Liver (tissue), 9 donors: ENCODE results near the gene HEPN1. TPM values are rescaled to one million over a fixed set of nuclear protein-coding genes. Genes with fewer than 3 reads are reported as not detected.

ENCODE experiments used
- DNase-seq: peaks from one replicate; pipeline ENCODE4 v3.0.0-alpha.2; 2017; ENCODE audit warnings: low spot score
- H3K27ac ChIP-seq, 2 donors: one replicate each; pipeline ENCODE4 v1.7.0; 2013; ENCODE audit warnings: inconsistent platforms in 2 of 2, low read length in 2 of 2, control low read depth in 1 of 2, low read depth in 1 of 2, mild to moderate bottlenecking in 1 of 2
- H3K27me3 ChIP-seq, 4 donors: one replicate each; pipeline versions ENCODE4 v1.6.1 to v1.7.0; 2013; ENCODE audit warnings: low read length in 3 of 4, inconsistent platforms in 1 of 4, mild to moderate bottlenecking in 1 of 4, moderate library complexity in 1 of 4; ENCODE audit not compliant: control insufficient read depth in 4 of 4, insufficient read depth in 4 of 4
- H3K36me3 ChIP-seq, 4 donors: one replicate each; pipeline versions ENCODE4 v1.6.1 to v1.7.0; 2013; ENCODE audit warnings: low read length in 3 of 4, mild to moderate bottlenecking in 3 of 4, low read depth in 1 of 4, moderate library complexity in 1 of 4; ENCODE audit not compliant: control insufficient read depth in 4 of 4, insufficient read depth in 3 of 4
- H3K4me1 ChIP-seq, 4 donors: one replicate each; pipeline versions ENCODE4 v1.6.1 to v1.7.0; 2013; ENCODE audit warnings: low read length in 3 of 4, mild to moderate bottlenecking in 3 of 4, moderate library complexity in 1 of 4; ENCODE audit not compliant: control insufficient read depth in 4 of 4, insufficient read depth in 4 of 4
- H3K4me3 ChIP-seq, 3 donors: one replicate each; pipeline versions ENCODE4 v1.6.1 to v1.7.0; 2013; ENCODE audit warnings: low read length in 3 of 3, control low read depth in 1 of 3, low read depth in 1 of 3, mild to moderate bottlenecking in 1 of 3
- H3K9ac ChIP-seq, 2 donors: one replicate each; pipeline ENCODE4 v1.7.0; 2013; ENCODE audit warnings: low read length in 2 of 2, mild to moderate bottlenecking in 2 of 2, moderate library complexity in 2 of 2, control low read depth in 1 of 2, low read depth in 1 of 2
- H3K9me3 ChIP-seq, 4 donors: one replicate each; pipeline versions ENCODE4 v1.6.1 to v1.7.0; 2013; ENCODE audit warnings: low read length in 3 of 4; ENCODE audit not compliant: control insufficient read depth in 4 of 4
- ATF3 ChIP-seq: IDR thresholded peaks from 2 replicates; pipeline ENCODE4 v1.6.1; 2016; ENCODE audit warnings: antibody characterized with exemption
- CTCF ChIP-seq: fragments of 150-350 bp; IDR thresholded peaks from 2 replicates; pipeline ENCODE4 v1.5.1; 2017; ENCODE audit warnings: improper control_type of control experiment, low read depth, low read length; ENCODE audit not compliant: missing input control
- EGR1 ChIP-seq, 2 donors: IDR thresholded peaks; 2 replicates each; pipeline ENCODE4 v1.6.1; 2016 to 2018; ENCODE audit warnings: antibody characterized with exemption in 2 of 2, low read depth in 2 of 2
- FOXA1 ChIP-seq: IDR thresholded peaks from 2 replicates; pipeline ENCODE4 v1.6.1; 2016; ENCODE audit warnings: antibody characterized with exemption
- FOXA2 ChIP-seq: IDR thresholded peaks from 2 replicates; pipeline ENCODE4 v1.6.1; 2016; ENCODE audit warnings: antibody characterized with exemption
- GABPA ChIP-seq, 2 donors: IDR thresholded peaks in 1 of 2; conservative IDR thresholded peaks in 1 of 2; 2 replicates each; pipeline ENCODE4 v1.6.1; 2016; ENCODE audit warnings: antibody characterized with exemption in 2 of 2, mild to moderate bottlenecking in 1 of 2, moderate library complexity in 1 of 2
- HNF4G ChIP-seq: IDR thresholded peaks from 2 replicates; pipeline ENCODE4 v1.6.1; 2016; ENCODE audit warnings: antibody characterized with exemption
- JUND ChIP-seq, 2 donors: IDR thresholded peaks; 2 replicates each; pipeline ENCODE4 v1.6.1; 2016; ENCODE audit warnings: antibody characterized with exemption in 2 of 2
- MAX ChIP-seq: IDR thresholded peaks from 2 replicates; pipeline ENCODE4 v1.6.1; 2016; ENCODE audit warnings: antibody characterized with exemption
- NR2F2 ChIP-seq: IDR thresholded peaks from 2 replicates; pipeline ENCODE4 v1.6.1; 2016; ENCODE audit warnings: antibody characterized with exemption
- RAD21 ChIP-seq, 2 donors: IDR thresholded peaks; 2 replicates each; pipeline ENCODE4 v1.6.1; 2016; ENCODE audit warnings: antibody characterized with exemption in 2 of 2, mild to moderate bottlenecking in 2 of 2
- RXRA ChIP-seq, 2 donors: IDR thresholded peaks; 2 replicates each; pipeline ENCODE4 v1.6.1; 2017 to 2018; ENCODE audit warnings: antibody characterized with exemption in 2 of 2, mild to moderate bottlenecking in 1 of 2
- SP1 ChIP-seq: IDR thresholded peaks from 2 replicates; pipeline ENCODE4 v1.6.1; 2018; ENCODE audit warnings: antibody characterized with exemption, mild to moderate bottlenecking
- TAF1 ChIP-seq: conservative IDR thresholded peaks from 2 replicates; pipeline ENCODE4 v1.6.1; 2016; ENCODE audit warnings: antibody characterized with exemption, mild to moderate bottlenecking
- YY1 ChIP-seq: IDR thresholded peaks from 2 replicates; pipeline ENCODE4 v1.6.1; 2016; ENCODE audit warnings: antibody characterized with exemption, mild to moderate bottlenecking
- ZBTB33 ChIP-seq: IDR thresholded peaks from 2 replicates; pipeline ENCODE4 v1.6.1; 2016; ENCODE audit warnings: antibody characterized with exemption
- WGBS: extraction: QIAGEN DNeasy Blood & Tissue Kit; methylation state at CpG from one replicate; pipeline ENCODE4 v1.1.7; 2013; 5-methylcytosine and 5-hydroxymethylcytosine counted together
- polyA plus RNA-seq, 2 donors: library from polyadenylated mRNA; stranded (reverse) in 1 of 2; unstranded in 1 of 2; fragments of 200-250 nt in 1 of 2; fragments of >200 nt in 1 of 2; fragmentation: Nextera tagmentation in 1 of 2; extraction: Ambion mirVana in 1 of 2; gene quantifications; one replicate each; pipeline versions ENCODE4 v1.2.1 to v1.2.3, GENCODE V29; 2013 to 2015
- total RNA-seq, 2 donors: library from RNA; depleted of rRNA; stranded (reverse); fragments of >200 nt; gene quantifications; one replicate each; pipeline ENCODE4 v1.2.3, GENCODE V29; 2014
- donor health status: healthy.
- donor health status: healthy.
- donor health status: healthy.
- donor health status: healthy.
- donor health status: healthy.

HEPN1 gene
- total and polyA plus RNA-seq, 4 donors, result 0.22 to 2.6 TPM; not detected in 2

GRCh38 chr11:124882339-124883071 is 36.5 kb upstream of the HEPN1 start (continued):
- peak; percentile 24 for TF ChIP-seq ATF3
- no peak for TF ChIP-seq EGR1 (IDR thresholded peaks at IDR 0.05; ENCODE audit: low read depth in 2 of 2)

- 88% methylated on average over 1 of the region's 1 CpG for WGBS
- H3K27ac ChIP-seq, result no peak overlapping the region
- H3K36me3 ChIP-seq, result no peaks in the 10 kb centered on the region
- DNase-seq, result no peak
- no peaks in the 10 kb centered on the region for H3K27me3 ChIP-seq
- H3K9ac ChIP-seq, result no peak overlapping the region
- TF ChIP-seq SP1 (no peak), RAD21 (IDR thresholded peaks at IDR 0.05) (no peak), YY1 (no peak), HNF4G (no peak), ZBTB33 (no peak), GABPA (IDR thresholded peaks at IDR 0.05 in 1 of 2, conservative IDR thresholded peaks at IDR 0.05 in 1 of 2) (no peak), NR2F2 (no peak), FOXA2 (no peak), FOXA1 (no peak), TAF1 (no peak), ATF3 (no peak), RXRA (IDR thresholded peaks at IDR 0.05) (no peak)
- H3K4me3 ChIP-seq, result no peak overlapping the region
- peaks cover 0 to 17% (median 14%) of the 10 kb centered on the region in 4 donors for H3K4me1 ChIP-seq
- H3K9me3 ChIP-seq, result no peaks in the 10 kb centered on the region
Observed at GRCh38 chr11:124884340-124884739, 34.7 kb upstream of the HEPN1 start.

GRCh38 chr11:124884869-124885479 is 34.1 kb upstream of the HEPN1 start:
- Histone ChIP-seq H3K9ac (no peak overlapping the region), H3K36me3 (no peaks in the 10 kb centered on the region), H3K27ac (no peak overlapping the region), H3K9me3 (no peaks in the 10 kb centered on the region), H3K4me3 (no peak overlapping the region), H3K27me3 (no peaks in the 10 kb centered on the region), H3K4me1 (peaks cover 0 to 17% (median 14%) of the 10 kb centered on the region in 4 donors)
- DNase-seq, result no peak
- TF ChIP-seq TAF1, result no peak
- no peak for TF ChIP-seq NR2F2
- no peak for TF ChIP-seq FOXA2
- no peak for TF ChIP-seq JUND (IDR thresholded peaks at IDR 0.05)
- no peak for TF ChIP-seq MAX
- no peak for TF ChIP-seq HNF4G
- TF ChIP-seq CTCF, result no peak
- no peak for TF ChIP-seq ATF3
- TF ChIP-seq EGR1 (IDR thresholded peaks at IDR 0.05; ENCODE audit: low read depth in 2 of 2), result no peak
- no peak for TF ChIP-seq FOXA1
- TF ChIP-seq RAD21 (IDR thresholded peaks at IDR 0.05), result no peak
- WGBS, result 83% methylated on average over 5 of the region's 5 CpGs
